NCI-H128 (cell line): ENCODE results near the gene GPR137.
A peak's percentile ranks its signal among the peaks of the same experiment; 100 is the strongest.
"Not testable (repeated sequence)": the region's sequence is repeated elsewhere in the genome, so short reads cannot be mapped to it uniquely, and the experiment has no call there.

ENCODE experiments used
- DNase-seq: peaks from one replicate; lab custom pipeline; 2025; ENCODE audit not compliant: unreplicated experiment; lab: John Stamatoyannopoulos, UW

The GPR137 gene

GRCh38 chr11:64299847-64300648 is 14.4 kb downstream of the GPR137 start, which contains the start of gene CATSPERZ:
CATSPERZ (plus strand) TSS chr11:64300358; CDS start chr11:64300411, 53 bp downstream.
- DNase-seq = no peak

GRCh38 chr11:64303109-64304031 is 17.7 kb downstream of the GPR137 start:
- no peak for DNase-seq

DNA sequence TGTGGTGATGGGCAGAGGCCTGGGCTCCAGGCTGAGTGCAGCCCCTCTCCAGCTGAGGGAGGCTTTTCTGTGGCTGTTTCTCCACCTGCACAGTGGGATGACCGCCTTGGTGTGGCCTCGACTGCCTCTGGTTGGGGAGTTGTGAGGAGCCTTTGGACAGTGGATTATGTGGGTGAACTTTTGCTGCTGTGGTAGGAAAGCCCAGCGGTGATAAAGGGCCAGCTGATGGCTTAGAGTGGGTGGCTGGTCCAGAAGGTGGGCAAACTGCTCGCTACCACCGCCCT is 18.3 kb downstream of the GPR137 start:
- DNase-seq = no peak

- peak; percentile 66 for DNase-seq
Observed at GRCh38 chr11:64304316-64305072, 18.8 kb downstream of the GPR137 start.

- DNase-seq = peak; percentile 99
Observed at GRCh38 chr11:64305075-64305690, 19.5 kb downstream of the GPR137 start, which contains the start of gene ESRRA. ESRRA (plus strand) TSS chr11:64305524; CDS start chr11:64307180, 1,656 bp downstream.

- no peak for DNase-seq
Observed at GRCh38 chr11:64305691-64306562, 20.3 kb downstream of the GPR137 start.

GRCh38 chr11:64306563-64306875 is 20.9 kb downstream of the GPR137 start:
- no peak for DNase-seq

DNA sequence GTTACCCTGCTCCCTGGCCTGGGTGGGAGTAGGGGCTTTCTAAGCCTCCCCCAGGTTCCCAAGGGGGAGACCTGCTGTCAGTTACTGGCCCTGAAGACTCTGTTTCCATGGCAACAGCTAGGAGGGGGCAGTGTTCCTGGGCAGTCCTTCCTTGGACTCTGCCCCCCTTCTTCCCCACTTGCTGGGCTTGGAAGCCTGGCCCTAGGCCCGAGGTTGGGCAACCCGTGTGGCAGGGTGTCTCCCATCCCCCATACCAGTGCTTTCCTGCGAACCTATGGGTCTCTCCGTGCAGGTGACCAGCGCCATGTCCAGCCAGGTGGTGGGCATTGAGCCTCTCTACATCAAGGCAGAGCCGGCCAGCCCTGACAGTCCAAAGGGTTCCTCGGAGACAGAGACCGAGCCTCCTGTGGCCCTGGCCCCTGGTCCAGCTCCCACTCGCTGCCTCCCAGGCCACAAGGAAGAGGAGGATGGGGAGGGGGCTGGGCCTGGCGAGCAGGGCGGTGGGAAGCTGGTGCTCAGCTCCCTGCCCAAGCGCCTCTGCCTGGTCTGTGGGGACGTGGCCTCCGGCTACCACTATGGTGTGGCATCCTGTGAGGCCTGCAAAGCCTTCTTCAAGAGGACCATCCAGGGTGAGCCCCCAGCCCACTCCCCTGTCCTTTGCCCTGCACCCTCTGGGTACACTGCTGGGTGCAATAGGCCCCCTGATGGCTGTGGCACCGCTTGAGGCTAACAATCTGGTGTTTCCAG is 21.4 kb downstream of the GPR137 start:
- no peak for DNase-seq

GRCh38 chr11:64307795-64308194 is 22.1 kb downstream of the GPR137 start:
- not testable (repeated sequence) for DNase-seq

GRCh38 chr11:64312947-64313346 is 27.3 kb downstream of the GPR137 start:
- no peak for DNase-seq

GRCh38 chr11:64313491-64314145 is 28.0 kb downstream of the GPR137 start:
- no peak for DNase-seq

DNA sequence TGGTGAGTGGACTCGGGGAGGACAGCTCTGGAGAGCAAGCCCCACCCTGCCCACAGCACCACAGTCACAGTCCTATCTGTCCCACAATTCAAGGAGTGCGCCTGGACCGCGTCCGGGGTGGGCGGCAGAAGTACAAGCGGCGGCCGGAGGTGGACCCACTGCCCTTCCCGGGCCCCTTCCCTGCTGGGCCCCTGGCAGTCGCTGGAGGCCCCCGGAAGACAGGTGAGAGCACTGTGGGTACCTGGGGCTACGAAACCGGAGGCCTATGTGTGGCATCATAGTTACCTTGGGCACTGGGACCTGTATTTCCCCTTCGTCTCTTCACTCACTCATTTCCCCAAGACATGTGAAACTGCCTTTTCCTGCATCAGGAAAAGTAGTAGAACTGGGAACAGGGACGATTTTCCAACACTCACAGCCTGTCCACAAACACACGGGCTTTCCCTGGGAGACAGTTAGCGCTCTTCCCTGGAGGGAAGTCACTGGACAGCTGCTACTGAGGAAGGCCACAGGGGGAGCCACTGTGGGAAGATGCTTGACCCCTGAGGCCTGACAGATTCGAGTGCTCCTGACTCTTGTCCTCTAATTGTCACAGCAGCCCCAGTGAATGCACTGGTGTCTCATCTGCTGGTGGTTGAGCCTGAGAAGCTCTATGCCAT is 28.6 kb downstream of the GPR137 start:
- DNase-seq = no peak

- DNase-seq = no peak
Observed at GRCh38 chr11:64314805-64315561, 29.3 kb downstream of the GPR137 start.

GRCh38 chr11:64315667-64316526 is 30.2 kb downstream of the GPR137 start:
- DNase-seq = not testable (repeated sequence)

GRCh38 chr11:64316672-64317324 is 31.1 kb downstream of the GPR137 start:
- no peak for DNase-seq

GRCh38 chr11:64317325-64317960 is 31.8 kb downstream of the GPR137 start, which contains the start of gene TRMT112:
TRMT112 (minus strand) TSS chr11:64317559; CDS start chr11:64317526, 33 bp downstream.
- DNase-seq = peak; percentile 97
